Cardiac septum (tissue), 1 donor: ENCODE data around the gene STX1A. TPM values are rescaled to one million over a fixed set of nuclear protein-coding genes. Genes with fewer than 3 reads are reported as not detected.
"Not testable (repeated sequence)": the region's sequence is repeated elsewhere in the genome, so short reads cannot be mapped to it uniquely, and the experiment has no call there.

Experiments used
- DNase-seq: peaks from one replicate; pipeline ENCODE4 v3.0.0-alpha.2; 2020; ENCODE audit warnings: low spot score
- intact Hi-C: fragments of 100-400 bp; cut with DNase I; formaldehyde crosslinking; loops from one replicate; pipeline ENCODE4 v1.14.0; 2022
- total RNA-seq: library from RNA; stranded (reverse); fragmentation: NEBNext Ultra II Directional; extraction: Animal tissue kit (Norgen Biotek cat#: 25700); gene quantifications from one replicate; pipeline ENCODE4 v1.2.1, GENCODE V29; 2021
- donor health status: DM: no; HTN: no; CAD: no.

Gene STX1A
- total RNA-seq, 1 donor from 2014 or later: 3.3 TPM

DNA sequence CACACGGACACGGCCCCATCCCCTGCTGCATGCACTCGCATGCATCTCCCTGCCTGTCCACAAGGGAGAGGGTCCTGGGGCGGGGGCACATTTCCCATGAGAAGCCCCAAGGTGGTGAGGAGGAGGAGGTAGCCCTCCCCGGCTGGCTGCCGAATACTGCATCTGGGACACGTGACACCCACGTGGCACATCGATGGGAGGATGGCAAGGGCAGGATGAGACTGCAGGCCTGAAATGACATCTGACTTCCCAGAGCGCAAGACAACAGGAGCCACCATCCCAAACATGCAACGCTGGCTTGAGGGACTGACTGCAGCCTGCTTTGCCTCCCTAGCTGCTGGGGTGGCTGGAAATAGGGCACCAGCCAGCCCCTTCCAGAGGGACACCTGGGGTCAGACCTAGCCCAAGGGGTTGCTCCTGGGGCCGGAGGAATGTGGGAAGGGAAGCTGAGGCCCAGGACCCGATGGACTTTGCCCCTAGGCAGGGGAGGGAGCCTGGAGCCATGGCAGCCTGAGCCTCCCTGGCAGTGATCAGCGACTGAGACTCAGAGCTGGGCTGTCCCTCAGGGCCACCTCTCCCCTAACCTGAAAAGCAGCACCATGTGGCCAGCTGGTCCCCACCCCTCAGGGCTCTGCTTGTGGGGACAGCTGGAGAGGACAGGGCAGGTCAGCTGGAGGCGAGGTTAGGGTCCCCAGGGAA is 19.9 kb downstream of the STX1A start:
- no peak for DNase-seq
- intact Hi-C loops: no loop called here

DNA sequence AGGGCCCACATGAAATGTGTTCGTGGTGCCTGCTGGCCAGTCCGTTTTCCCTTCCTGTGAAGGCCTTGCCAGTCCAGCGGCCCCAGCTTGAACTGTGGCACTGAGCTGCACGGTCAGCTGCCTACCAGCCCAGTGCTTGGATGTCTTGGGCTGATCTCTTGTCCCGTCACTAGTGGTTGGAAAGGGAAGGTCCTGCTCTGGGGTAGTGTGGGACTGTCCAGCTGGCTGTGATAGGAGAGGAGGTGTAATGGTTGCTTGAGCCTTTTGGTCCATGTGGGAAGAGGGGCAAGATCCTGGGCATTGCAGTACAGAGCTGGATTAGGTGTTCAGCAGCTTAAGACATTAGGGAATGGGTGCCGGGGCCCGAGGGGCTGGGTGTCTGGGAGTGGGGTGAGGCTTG is 21.1 kb downstream of the STX1A start:
- no peak for DNase-seq
- intact Hi-C loops: no loop called here

DNA sequence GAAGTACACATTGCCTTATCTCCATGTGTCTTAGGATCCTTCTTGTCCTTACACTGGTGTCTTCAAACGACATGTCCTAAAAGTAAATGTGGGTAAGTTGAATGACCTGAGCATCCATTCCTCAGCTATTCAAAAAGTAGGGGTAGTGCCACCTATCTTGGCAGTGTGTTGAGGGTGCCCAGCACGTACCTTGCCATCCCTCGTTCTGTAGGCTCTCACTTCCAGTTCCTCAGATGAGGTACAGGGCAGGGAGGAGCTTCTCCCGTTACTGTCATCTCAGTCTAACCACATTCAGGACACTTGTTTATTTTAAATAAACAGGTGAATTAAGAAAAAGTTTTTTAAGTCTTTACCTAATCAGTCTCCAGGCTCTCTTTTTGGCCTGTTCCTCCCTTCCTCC is 23.1 kb downstream of the STX1A start:
- no peak for DNase-seq
- intact Hi-C loops: no loop called here

DNA sequence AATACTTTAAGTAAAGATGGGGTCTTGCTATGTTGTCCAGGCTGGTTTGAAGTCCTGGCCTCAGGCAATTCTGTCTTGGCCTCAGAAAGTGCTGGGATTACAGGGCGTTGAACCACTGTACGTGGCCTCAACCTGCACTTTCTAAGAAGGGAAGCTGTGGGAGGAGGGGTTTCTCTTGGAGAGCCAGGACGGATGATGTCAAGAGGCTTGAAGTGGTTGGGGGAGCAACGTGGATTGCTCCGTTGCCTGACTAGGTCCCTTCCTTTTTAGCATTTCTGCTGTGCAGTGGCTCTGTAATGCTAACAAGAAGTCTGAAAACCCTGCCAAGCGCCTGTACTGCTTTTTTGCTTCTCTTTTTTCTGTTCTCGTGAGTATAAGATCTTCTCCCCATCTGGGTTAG is 28.8 kb downstream of the STX1A start:
- DNase-seq: no peak
- intact Hi-C loops: no loop called here

DNA sequence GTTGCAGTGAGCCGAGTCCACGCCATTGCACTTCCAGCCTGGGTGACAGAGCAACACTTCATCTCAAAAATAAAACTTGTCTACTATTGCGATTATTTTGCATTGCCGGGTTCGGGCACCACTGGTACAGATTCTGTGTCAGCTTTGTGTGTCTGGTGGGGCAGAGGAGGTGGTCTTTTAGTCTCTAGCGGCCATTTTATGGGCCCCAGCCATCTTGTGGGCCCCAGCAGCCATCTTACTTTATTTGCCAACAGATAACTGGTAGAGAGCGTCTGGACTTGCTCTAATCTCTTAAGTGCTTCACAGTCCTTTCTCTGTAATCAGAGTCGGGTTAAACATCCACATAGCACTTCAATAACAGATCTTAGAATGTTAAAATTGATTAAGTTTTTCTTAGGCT is 31.2 kb downstream of the STX1A start:
- intact Hi-C loops: no loop called here
- DNase-seq: no peak

DNA sequence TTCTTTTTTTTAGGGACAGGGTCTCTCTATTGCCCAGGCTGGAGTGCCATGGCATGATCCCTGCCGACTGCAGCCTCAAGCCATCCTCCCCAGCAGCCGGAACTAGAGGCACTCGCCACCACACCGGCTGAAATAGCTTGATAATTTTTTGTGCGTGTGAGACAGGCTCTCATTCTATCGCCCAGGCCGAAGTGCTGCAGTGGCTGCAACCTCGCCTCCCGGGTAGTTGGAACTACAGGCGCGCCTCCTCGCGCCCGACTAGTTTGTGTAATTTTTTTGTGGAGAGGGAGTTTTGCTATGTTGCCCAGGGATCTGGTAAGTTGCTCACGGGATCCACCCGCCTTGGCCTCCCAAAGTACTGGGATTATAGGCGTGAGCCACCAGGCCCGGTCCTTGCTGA is 34.2 kb downstream of the STX1A start:
- intact Hi-C loops: no loop called here
- no peak for DNase-seq

DNA sequence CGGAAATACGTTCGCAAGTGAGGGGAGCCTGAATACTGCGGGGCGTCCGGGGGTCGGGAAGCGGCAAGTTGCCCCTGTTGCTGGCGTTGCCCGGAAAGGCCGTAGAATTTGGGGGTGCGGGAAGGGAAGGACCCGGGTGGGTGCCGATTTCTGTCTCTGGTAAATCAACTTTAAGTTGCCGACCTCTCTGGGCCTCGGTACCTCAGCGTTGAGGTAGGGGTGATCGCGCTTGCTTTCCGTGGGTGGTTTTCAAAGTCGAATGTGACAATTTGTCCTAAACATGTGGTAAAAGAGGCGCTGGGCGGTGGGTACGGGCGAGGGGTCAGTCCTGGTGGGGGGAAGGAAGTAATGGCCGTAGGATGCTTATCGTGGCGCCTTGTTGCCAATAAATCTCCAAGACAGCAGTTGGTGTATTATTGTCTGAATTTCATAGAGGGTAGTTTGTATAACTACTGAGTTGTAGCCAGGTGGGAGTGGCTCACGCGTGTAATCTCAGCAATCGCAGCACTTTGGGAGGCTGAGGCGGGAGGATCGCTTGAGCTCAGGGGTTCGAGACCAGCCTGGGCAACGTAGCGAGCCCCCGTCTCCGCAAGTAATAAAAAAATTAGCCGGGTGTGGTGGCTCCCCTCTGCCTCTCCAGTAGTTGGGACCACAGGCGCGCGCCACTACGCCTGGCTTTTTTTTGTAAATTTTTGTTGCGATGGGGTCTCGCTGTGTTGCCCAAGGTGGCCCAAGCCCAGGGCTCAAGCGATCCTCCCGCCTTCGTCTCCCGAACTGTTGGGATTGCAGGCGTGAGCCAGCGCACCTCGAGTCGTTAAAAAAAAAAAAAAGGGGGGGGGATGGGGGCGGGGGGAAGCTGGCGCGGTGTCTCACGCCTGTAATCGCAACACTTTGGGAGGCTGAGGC is 35.4 kb downstream of the STX1A start:
- DNase-seq: no peak
- intact Hi-C loops: loop anchor here (5.0 kb wide), 1 partner anchor 53 kb away; the partner anchor contains the start of gene ABHD11

DNA sequence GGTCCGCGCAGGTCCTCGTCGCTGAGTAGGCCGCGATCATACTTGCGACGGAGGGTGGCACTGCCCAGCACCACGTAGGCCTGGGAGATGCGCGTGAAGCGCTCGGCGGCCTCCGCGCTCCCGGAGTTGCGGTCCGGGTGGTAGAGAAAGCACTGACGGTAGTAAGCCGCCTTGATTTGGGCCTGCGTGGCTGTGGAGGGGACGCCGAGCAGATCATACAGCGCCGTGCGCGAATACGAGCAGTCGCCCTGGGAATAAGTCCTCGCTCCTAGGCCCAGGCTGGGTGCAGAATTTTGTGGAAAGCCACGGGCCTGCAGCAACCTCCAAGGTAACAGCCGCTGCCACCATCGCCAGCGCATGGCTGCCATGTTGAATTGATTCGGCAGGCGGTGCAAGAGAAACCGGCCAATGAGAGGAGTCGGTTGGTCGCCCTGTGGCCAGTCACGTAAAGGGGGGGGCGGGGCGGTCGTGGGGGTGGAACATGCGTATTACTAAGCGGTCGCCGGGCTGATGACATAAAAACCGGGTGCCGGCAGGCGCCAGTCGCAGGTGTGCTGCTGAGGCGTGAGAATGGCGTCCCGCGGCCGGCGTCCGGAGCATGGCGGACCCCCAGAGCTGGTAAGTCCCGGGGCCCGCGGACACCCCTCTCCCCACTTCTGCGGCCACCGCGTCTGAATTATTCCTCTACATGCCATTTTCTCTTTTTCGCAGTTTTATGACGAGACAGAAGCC is 36.2 kb downstream of the STX1A start, which contains the start of the genes BUD23 and DNAJC30:
TSS of gene BUD23 (plus strand) at position 542 of the 732 bp plus-strand sequence. CDS start at position 571, 29 bp downstream.
TSS of gene DNAJC30 (minus strand) at position 398 of the 732 bp plus-strand sequence. CDS start at position 368, 30 bp downstream.
- DNase-seq: peak; percentile 98
- intact Hi-C loops: loop anchor here (5.0 kb wide), 1 partner anchor 54 kb away; the partner anchor contains the start of gene ABHD11

DNA sequence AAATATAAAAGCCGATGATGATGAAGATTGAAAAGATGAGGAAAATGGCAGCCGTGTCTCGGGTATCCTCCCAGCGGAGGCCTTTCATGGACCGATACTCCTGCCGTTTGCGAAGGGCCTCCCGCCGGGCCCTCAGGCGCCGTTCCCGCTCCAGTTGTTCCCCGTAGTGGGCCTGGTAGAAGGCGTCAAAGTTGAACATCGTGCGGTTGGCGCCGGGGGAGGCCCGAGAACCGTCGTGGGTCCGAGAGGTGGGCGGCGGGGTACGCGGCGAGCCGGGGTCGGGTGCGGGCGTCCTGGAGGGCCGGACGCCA is 36.8 kb downstream of the STX1A start:
- DNase-seq: no peak
- intact Hi-C loops: loop anchor here (5.0 kb wide), 1 partner anchor 55 kb away; the partner anchor contains the start of gene ABHD11

DNA sequence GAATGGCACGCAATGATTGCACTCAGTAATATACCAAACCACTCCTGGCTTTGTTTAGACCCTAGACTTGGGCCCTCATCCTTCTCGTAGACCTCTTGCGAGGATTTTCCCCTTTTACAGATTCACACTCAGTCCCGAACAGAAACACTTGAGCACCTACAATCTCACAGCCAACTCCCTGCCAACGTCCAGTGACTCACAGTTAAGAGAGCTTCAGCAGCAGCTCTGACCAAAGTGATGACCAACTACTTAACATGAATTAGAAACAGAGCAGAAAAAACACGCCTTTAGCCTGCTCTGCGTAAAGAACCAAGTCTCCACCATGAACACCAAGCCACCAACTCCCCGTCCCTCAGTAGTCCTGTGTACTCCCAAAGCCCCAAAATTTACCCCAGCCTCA is 38.4 kb downstream of the STX1A start:
- intact Hi-C loops: loop anchor here (5.0 kb wide), 1 partner anchor 56 kb away; the partner anchor contains the start of gene ABHD11
- DNase-seq: no peak

DNA sequence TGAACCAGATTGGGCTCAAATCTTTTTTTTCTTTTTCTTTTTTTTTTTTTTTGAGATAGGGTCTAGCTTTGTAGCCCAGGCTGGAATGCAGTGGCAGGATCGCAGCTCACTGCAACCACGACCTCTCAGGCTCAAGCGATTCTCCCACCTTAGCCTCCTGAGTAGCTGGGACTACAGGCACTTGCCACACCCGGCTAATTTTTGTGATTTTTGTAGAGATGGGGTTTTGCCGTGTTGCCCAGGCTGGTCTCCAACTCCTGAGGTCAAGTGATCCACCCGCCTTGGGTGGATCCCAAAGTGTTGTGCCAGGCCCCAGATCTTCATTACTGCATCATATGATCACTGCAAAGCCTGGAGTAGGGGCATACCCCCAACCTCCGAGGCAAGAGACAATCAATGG is 39.0 kb downstream of the STX1A start:
- DNase-seq: no peak
- intact Hi-C loops: loop anchor here (5.0 kb wide), 1 partner anchor 57 kb away; the partner anchor contains the start of gene ABHD11

DNA sequence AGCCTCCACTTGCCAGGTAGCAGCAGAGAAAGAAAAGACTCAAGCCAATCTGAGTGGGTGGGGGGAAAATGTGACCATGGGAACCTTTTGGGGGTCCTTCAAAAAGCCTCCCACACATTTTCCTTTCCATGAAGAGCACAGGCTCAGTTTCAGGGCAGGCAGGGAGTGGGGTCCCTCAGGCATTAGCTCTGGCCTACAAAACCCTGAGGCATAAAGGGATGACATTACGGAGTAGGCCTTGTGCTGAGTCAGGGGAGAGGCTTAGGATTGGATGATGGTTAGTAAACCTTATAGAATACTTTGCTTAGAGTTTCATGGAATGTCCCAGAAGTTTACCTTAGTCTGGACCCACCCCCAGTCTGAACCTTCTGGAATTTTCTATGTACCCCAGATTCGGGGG is 39.8 kb downstream of the STX1A start:
- intact Hi-C loops: loop anchor here (5.0 kb wide), 1 partner anchor 58 kb away; the partner anchor contains the start of gene ABHD11
- DNase-seq: no peak

DNA sequence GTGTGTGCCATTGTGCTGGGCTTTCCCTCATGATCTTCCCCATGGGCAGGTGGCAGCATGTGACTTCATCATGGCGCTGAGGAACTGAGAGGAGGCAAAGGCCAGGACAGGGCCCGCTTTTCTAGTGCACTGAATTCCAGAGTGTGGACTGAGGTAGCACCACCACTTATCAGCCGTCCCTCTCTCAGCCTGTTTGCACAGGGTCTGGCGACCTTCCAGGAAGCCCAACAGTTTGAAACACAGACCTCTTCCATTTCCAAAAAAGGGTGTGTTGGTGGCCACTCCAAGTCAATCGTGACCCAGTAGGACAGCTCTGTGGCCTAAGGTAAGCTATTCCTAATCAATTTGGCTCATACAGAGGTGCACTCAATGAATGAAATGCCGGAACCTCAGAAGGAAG is 40.6 kb downstream of the STX1A start:
- intact Hi-C loops: no loop called here
- DNase-seq: no peak

DNA sequence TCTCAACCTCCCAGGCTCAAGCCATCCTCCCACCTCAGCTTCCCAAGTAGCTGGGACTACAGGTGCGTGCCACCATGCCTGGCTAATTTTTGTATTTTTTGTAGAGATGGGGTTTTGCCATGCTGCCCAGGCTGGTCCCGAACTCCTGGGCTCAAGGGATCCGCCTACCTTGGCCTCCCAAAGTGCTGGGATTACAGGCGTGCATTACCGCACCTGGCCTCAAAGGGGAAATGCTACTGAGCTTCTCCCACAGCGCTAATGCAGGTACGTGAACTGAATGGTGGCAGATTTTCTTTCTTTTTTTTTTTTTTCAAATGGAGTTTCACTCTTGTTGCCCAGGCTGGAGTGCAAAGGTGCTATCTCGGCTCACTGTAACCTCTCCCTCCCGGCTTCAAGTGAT is 43.4 kb downstream of the STX1A start:
- DNase-seq, intact Hi-C loops: not testable (repeated sequence)

DNA sequence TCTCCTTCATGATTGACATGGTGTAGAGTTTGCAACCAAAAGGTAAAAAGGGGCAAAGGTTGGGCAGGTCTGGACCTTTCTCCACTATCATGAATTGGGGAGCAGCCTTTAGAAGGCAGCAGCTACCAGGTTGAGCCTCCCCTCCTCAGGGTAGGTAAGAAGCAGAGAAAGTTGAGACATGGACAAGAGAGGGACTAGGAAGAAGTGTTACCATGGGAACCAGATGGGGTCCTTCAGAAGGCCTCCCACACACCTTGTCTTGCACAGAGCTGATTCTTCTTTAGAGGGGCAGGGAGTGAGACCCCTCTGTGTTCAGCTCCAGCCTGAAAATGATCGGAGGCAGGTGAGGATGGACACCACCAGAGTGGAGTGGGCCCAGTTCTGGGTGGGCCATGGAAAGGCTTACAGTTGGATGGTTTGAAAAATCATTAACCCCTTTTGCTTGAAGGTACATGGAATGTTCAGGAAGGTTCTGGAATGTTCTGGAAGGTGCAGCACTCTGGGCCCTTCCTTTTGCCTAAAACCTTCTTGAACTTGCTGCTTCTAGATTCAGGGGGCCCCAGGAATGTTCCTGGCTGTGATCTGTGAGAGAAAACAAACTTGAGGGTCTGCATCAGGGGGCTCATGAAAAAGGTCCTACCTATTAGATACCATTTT is 44.9 kb downstream of the STX1A start:
- intact Hi-C loops: no loop called here
- DNase-seq: no peak

DNA sequence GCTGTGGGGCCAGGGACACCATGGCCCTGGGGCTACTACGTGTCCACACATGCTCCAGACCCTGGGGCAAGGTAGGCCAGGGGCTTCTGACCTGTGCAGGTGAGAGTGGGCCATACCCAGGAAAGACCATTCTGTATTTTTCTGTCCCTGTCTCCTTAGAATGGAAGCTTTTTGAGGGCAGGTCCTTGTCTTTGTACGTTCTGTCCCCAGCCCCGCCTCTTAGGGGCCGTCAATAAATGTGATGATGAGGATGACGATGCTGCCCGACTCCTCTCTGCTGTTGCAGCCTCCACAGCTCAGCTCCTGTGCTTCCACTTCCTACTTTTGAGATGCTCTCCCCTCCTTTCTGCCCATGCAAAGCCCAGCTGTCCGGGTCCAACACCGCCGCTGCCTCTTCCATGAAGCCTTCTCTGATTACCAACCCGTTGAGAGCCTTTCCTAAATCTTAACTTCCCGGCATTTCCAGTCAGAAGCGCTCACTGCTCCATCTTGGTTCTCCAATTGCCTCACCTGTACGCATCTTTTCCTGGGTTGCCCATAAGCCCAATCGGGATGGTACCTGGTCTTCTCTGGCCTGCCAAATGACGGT is 47.5 kb downstream of the STX1A start:
- no peak for DNase-seq

DNA sequence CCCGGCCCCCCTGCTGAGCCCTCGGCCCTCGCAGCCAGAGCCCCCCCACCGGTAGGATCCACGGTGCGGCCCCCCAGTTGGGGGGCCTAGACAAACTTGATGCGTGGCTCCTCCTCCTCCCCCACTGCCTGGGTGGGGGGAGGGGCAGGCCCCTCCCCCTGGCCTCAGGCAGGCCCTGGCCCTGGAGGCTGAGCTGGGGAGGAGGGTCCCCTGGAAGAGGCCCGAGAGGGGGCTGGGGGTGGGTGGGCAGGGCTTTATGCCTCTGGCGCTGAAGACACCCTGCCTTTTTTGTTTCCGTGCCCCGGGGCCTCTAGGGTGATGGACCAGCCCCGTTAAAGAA is 48.2 kb downstream of the STX1A start:
- DNase-seq: no peak
- intact Hi-C loops: no loop called here

More for the DNA sequence above, 47.5 kb downstream of the STX1A start:
- intact Hi-C loops: no loop called here

DNA sequence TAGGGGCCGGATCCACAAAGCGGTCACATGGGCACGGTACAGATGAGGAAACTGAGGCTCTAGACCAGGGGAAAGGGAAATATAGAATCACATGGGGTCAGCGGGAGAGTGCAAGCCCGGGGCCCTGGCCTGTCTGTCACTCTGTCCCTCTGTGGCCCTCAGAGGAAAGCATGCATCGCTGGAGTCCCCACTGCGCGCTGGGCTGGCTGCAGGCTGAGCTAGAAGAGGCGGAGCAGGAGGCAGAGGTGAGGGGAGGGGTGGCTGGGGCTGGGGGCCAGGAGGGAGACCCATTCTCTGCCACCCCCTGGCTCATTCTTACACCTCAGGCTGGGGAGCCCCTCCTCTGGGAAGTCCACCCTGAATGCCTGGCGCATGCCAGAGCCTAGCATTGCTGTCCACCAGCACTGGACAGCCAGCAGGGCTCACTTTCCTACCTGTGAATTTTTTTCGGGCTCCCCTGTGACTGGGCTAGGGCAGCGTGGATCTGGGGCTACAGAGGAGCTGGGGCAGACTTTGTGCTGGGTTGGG is 49.5 kb downstream of the STX1A start:
- intact Hi-C loops: loop anchor here (5.0 kb wide), 1 partner anchor 47 kb away; the partner anchor contains the start of gene STX1A
- no peak for DNase-seq

DNA sequence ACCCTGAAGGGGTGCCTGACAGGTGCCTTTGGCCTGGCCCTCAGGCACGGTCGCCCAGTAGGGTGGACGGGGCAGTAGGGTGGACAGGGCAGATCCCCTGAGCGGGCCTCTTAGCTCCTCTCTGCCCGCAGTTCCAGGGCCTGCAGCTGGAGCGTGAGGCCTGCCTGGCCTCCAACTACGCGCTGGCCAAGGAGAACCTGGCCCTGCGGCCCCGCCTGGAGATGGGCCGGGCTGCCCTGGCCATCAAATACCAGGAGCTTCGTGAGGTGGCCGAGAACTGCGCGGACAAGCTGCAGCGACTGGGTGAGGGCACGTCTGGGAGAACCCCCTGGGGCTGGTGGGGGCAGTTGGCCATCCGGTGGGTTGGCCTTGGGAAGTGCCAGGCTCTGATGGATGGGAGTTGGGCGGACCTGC is 50.2 kb downstream of the STX1A start:
- intact Hi-C loops: loop anchor here (5.0 kb wide), 1 partner anchor 48 kb away; the partner anchor contains the start of gene STX1A
- no peak for DNase-seq
